Jurkat, Clone E6-1 (cell line): ENCODE measurements around the gene GRN.

Source experiments
- DNase-seq: peaks from one replicate; pipeline ENCODE4 v3.0.0-alpha.2; 2011; ENCODE audit warnings: low read depth, low spot score
- H3K4me3 ChIP-seq: 2 replicates; pipeline ENCODE4 v1.5.1; 2011; ENCODE audit warnings: mild to moderate bottlenecking, low read length, control low read depth, moderate library complexity

The GRN gene

DNA sequence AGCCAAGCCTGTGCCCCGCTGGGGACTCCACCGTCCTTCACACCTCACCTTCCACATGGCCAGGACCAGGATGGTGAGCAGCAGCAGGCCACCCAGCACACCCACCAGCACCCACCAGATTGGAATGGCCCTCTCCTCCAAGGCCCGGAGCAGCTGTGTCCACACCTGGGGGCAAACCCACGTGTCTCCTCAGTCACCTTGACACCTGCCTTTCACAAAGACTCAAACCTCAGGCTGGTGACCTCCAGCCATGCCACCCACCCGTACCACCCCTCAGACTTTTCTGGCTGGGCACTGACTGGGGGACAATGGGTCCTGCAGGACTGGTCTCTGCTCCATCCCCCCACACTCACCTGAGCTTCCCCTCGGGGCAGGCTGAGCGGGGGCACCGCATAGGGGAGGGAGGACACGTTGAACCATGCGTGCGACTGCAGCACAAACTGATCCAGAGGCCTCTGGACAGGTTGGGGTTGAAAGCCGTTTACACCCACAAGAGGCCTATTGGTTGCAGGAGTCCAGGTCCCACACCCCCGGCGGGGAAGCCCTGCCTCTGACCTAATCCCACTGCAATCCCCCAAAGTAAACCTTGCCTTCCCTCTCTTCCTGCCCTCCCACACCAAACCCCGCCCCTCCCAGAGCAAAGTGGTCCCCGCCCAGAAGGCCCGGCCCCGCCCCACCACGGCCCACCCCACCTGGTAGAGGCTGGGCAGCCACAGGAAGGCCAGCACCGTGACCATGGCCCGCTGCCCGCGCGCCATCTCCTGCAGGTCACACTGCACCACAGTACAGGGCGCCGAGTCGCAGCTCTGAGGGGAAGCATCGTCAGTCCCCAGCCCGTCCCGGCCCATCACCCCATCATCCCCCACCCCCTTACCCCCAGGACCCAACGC lies 29.4 kb downstream of the GRN start:
- H3K4me3 ChIP-seq: no peak overlapping the region
- no peak for DNase-seq

DNA sequence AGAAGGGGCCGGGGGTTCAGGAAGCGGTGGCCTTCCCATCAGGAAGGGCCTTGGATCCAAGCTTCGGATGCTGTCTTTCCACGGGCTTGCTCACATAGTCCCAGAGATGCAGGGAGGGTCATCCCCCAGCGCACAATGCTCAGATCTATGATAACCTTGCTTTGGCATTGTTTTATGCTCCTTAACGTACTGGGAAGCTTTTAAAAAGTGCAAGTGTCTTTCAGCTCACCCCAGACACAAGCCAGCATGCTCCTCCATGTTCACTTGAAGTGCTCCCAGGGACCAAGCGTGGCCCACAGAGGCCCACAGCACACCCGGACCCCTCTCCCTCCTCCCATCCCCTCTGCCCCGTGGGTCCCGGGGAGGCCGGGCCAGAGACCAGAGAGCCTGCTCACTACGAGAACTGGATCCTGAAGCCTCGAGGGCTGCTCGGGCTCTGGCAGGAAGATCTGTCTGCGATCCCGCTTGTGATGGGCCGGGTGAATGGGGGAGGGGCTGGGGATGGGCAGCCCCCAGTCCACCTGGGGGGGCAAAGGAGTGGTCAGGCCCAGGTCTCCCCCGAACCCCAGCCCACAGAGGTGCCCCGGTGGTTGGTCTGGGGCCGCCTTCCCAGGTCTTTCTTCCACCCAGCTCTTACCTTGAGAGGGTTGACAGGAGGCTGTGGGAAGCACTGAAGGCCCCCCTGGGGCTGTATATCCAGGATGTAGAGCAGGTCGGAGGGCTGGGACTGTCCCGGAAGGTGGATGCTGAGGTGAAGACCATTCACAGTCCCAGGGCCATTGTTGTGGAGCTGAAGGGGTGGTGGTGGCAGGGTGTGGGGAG lies 30.3 kb downstream of the GRN start:
- no peak for DNase-seq
- no peak overlapping the region for H3K4me3 ChIP-seq

DNA sequence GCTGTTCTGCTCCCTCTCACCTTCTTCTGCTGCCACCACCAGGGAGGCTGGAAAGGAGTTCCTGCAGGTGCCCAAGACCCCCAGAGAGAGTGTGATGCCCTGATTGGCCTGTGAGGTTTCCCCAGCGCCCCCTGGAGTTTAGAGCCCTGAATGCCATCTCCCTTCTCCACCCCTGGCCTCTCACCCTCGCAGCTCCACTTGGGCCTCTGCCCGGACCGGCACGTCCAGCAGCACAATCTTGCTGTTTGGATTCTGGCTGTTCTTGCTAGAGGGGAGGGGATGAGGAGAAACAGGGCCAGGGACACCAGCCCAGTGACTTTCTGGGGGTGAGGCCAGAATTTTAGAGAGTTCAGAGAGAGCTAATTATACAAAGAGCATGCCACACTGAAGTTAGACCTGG lies 31.0 kb downstream of the GRN start:
- DNase-seq: no peak

DNA sequence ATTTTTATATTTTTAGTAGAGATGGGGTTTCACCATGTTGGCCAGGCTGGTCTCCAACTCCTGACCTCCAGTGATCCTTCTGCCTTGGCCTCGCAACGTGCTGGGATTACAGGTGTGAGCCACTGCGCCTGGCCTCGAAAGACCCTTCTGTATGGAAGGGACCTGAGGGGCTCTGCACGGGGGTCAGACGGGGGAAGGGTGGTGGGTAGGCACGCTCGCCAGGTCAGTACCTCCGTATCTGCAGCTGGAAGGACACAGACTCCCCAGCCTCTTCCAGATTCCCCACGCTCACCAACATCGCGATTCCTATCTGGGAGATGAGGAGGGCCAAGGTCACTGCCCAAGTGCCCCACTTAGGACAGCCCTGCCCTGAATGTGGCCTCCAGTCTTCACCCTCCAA lies 31.7 kb downstream of the GRN start:
- no peak for DNase-seq

More for the DNA sequence above, 31.0 kb downstream of the GRN start:
- no peak overlapping the region for H3K4me3 ChIP-seq

DNA sequence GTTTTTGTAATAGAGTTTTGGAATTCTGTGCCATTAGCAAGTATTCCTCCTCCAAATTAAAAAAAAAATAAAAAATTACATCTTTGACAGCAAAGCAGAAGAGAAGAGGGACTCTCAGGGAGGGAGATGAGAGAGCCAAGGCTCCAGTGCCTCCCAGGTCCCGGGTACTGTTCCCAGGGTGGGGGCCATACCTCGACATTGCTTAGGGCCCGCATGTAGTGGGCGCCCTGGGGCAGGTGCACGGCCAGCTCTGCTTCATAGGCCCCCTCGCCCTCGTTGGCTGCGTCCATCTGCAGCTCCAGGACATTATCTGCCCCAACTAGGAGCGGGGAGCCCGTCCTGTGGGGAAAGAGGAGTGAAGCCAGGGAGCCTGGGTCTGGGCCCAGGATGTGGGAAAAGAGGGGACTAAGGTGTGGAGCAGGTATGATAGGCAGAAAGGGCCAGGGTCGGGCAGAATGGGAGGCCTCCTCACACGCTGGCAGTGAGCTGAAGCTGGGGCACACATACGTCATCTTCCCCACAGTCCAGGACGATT lies 33.1 kb downstream of the GRN start:
- DNase-seq: no peak

More for the DNA sequence above, 31.7 kb downstream of the GRN start:
- no peak overlapping the region for H3K4me3 ChIP-seq

DNA sequence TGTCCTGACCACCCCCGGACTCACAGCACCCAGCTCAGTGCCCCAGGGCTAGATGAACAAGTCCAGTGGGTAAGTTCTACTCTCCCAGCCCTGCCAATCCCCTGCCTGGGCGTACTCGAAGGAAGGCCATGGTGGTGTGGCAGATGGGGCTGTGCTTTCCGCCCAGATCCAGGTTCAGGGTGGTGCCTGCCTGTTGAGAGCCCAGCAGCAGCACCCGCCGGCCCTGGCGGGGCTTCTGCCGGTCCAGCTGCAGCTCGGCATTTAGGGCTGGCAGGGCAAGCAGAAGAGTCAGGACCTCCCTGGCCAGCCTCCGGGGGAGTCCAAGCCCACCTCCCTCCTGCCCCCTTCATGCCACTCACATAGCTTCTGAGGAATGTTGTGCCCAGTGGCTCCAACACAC lies 34.8 kb downstream of the GRN start:
- DNase-seq: no peak
- no peak overlapping the region for H3K4me3 ChIP-seq

More for the DNA sequence above, 33.1 kb downstream of the GRN start:
- no peak overlapping the region for H3K4me3 ChIP-seq

GRCh38 chr17:44380767-44381166 lies 35.7 kb downstream of the GRN start:
- no peak for DNase-seq
- no peak overlapping the region for H3K4me3 ChIP-seq

GRCh38 chr17:44381810-44382305 lies 36.8 kb downstream of the GRN start:
- no peak for DNase-seq
- no peak overlapping the region for H3K4me3 ChIP-seq

GRCh38 chr17:44382917-44383316 lies 37.8 kb downstream of the GRN start:
- no peak overlapping the region for H3K4me3 ChIP-seq
- DNase-seq: no peak

DNA sequence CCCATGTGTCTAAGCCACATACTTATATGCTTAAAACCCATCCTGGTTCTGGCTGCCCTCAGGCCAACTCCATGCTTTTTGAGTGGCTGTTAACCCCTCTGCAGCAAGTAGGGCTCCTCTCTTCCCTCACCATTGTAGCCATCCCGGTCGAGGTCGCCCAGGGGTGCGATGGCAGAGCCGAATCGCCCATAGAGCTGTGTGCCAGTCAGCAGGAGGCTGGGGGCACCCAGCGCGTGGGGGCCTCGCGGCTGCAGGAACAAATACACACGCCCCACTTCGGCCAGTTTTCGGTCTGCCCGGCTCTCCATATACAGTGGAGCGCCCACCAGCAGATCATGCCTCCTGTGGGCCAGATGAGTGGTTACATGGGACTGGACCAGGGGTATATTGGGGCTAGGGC lies 38.3 kb downstream of the GRN start:
- no peak for DNase-seq
- no peak overlapping the region for H3K4me3 ChIP-seq

- no peak overlapping the region for H3K4me3 ChIP-seq
- DNase-seq: no peak
These were observed 38.8 kb downstream of the GRN start for GRCh38 chr17:44383861-44384260.

DNA sequence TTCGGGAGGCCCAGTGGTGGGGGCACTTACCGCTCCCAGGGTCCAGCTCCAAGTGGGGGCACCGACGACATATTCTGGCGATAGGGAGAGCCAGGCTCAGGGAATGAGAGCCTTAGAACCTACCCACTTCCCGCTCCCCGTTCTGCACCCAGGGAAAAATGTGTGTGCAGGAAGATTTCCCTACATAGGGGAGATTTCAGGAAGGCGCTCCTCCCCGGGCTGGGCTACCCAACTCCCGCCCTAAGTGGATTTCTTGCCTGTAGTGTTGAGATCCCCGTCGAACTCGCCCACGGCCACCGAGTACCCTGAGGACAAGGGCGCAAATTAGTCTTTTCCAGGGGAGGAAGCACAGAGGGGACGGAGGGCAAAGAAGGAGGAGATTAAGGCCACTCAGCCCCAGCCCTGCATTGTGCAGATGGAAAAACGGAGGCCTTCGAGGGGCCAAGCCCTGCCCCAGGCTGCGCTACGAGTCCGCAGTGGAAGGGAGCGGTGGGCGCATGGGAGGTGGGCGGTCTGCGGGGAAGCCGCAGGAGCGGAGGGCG lies 39.2 kb downstream of the GRN start:
- no peak overlapping the region for H3K4me3 ChIP-seq
- DNase-seq: no peak

DNA sequence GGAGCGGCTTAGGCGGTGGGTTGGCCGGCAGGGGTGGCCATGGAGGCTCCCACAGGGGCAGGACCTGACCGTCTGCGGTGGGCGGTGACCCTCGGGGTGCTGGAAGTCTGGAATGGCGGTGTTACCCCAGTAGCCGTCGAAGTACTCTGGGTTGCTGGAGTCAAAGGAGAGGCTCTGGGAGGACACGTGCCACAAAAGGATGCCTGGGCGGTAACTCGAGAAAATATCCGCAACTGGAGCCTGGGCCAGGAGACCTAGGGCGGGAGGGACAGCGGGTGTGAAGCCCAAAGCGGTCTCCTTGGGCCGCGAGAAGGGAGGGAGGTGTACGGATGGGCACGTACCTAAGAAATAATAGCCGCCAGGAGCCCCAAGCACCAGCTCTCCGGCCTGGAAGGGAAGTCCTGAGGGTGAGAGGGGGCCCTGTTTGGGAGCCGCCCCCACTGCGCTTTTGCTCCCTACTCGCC lies 39.8 kb downstream of the GRN start:
- peak overlapping the region; percentile 61 for H3K4me3 ChIP-seq
- no peak for DNase-seq

DNA sequence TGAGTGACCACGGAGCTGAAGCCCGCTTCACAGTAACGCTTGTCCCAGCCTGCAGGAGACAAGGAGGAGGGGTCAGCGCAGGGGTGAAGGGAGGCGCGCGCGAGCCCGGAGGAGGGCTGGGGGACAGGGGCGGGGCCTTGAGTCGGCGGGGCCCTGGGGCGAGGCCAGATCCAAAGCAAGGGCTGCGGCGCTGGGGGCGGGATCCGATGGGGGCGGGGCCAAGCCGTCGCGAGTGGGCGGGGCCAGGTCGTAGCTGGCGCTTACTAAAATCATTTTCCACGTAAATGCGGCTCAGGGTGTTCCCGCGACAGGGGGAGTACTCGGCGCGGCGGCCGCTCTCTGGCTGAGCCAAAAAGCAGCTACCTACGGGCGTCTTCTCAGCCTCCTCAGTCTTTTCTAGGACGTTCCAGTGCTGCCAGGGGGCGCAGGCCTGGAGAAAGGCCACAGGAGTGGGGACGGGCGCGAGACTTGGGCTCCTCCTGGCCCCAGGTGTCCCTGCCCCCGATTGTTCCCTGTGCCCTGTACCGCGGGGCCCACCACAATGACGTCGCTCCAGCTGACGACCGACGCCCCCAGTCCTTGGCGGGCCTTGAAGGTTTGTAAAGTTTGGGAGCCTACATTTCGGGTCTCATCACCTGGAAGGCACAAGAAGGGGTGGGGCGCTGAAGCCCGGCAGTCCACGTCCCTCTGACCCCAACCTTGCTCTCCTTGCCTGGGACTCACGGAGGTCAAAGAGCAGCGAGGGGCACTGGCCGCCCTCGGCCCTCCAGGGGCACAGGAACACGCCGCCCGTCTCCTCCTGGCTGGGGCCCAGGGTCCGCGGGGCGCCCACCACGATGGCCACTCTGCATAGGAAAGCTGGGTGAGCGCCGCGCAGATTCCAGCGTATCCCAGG lies 40.4 kb downstream of the GRN start:
- DNase-seq: peak; percentile 76
- peak overlapping the region; percentile 61 for H3K4me3 ChIP-seq

DNA sequence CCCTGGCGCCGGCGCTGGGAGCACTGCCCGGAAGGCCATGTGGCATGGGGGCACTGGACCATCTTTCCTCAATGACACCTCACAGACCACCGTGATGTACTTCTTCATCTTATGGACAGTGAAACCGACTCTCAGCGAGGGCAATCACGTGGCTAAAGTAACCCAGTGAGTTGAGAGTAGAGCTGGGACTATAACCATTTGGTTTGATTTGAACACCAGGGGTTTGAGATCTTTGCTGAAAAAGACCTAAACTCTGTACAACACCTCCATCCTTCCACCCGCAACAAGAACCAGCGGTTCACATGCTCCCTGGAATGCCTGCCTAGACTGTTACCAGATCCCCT lies 41.1 kb downstream of the GRN start:
- no peak overlapping the region; the same call in 1 of the 2 replicates for H3K4me3 ChIP-seq
- DNase-seq: no peak

- no peak overlapping the region for H3K4me3 ChIP-seq
- DNase-seq: no peak
These were observed 42.7 kb downstream of the GRN start for GRCh38 chr17:44387804-44388203.

DNA sequence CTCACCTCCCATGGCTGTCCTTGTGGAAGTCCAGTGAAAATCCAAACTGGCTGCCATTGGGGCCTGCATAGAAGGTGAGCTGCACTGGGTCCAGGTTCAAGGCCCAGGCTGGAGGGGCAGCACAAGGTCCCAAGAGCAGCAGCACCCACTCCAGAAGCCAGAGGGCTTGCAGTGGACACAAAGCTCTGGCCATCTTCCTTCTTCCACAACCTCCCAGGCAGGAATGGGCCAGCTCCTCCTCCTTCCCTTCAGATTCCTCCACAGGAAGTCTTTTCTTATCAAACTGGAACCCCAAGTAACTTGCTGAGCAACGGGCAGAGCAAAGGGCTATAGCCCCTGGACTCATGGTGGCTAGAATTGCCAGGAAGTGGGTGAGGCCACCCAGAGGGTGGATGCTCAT lies 44.2 kb downstream of the GRN start, which contains the start of gene ITGA2B:
TSS of gene ITGA2B (minus strand) at position 369 of the 400 bp plus-strand sequence. CDS start at position 193, 176 bp downstream.
- no peak for DNase-seq

GRCh38 chr17:44389723-44390202 lies 44.7 kb downstream of the GRN start:
- no peak overlapping the region for H3K4me3 ChIP-seq
- DNase-seq: peak; percentile 38

More for the DNA sequence above, 44.2 kb downstream of the GRN start, which contains the start of gene ITGA2B:
- no peak within 1 kb of the TSS for H3K4me3 ChIP-seq
